Activated T-helper 17 cell treated with anti-CD3 and anti-CD28 coated beads, Interleukin-2, amount 50 U/mL, for 72 hours (primary cell): Measurements from ENCODE around the gene ZNRF2. TPM values are rescaled to one million over a fixed set of nuclear protein-coding genes. Genes with fewer than 3 reads are reported as not detected.
A peak's percentile ranks its signal among the peaks of the same experiment; 100 is the strongest.

Experiments used
- ATAC-seq: fragments of 150-1000 bp; cut with Tn5 transposase; replicated peaks from 2 replicates; pipeline ENCODE4 v1.10.0; 2021; ENCODE audit warnings: mild to moderate bottlenecking, moderate library complexity
- H3K27ac Mint-ChIP-seq: one replicate; pipeline ENCODE4 v1.8.0; 2022; ENCODE audit warnings: mixed read lengths
- H3K27me3 Mint-ChIP-seq: one replicate; pipeline ENCODE4 v1.8.0; 2022; ENCODE audit warnings: mixed read lengths
- H3K36me3 Mint-ChIP-seq: one replicate; pipeline ENCODE4 v1.8.0; 2022; ENCODE audit warnings: low read depth, mild to moderate bottlenecking, mixed read lengths
- H3K4me1 Mint-ChIP-seq: one replicate; pipeline ENCODE4 v1.8.0; 2022; ENCODE audit warnings: mixed read lengths
- H3K4me3 Mint-ChIP-seq: one replicate; pipeline ENCODE4 v1.8.0; 2022; ENCODE audit warnings: mild to moderate bottlenecking, mixed read lengths
- H3K9me3 Mint-ChIP-seq: one replicate; pipeline ENCODE4 v1.8.0; 2022; ENCODE audit warnings: mixed read lengths
- total RNA-seq, 2 donors: library from RNA; stranded (reverse); gene quantifications; one replicate each; pipeline ENCODE4 v1.2.3, GENCODE V29; 2022

The ZNRF2 gene
- total RNA-seq, 2 donors from 2014 or later: 6.7 to 9.8 TPM

DNA sequence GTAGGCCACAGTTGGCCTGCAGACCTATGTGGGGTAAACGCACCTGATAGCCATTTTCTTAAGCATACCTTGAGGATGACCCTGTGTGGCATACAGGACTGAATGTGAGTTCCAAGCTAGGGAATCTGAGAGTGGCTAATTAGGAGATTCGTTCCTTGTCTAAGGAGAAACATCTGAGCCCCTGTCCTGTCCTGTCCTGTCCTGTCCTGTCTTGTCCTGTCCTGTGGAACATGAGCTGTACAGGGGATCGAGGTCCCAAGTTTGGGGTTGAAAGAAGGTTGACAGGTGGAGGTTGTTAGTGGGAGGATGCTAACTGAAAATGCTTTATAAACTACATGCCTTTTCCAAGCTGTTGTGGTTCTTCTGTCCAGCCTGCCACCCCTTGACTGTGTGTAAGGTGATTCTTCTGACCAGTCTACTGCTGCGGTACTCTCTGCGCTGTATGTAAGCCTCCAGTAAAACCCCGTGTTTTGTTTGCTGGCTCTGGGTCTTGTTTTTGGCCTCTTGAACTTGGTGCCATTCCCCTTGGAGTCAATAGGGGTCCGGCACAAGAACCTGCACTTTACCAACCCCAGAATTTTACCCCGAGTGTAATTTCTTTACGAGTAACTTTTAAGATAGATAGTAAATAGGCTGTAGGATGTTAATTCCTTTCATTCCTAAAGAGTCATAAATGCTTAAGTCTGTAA, 26.4 kb downstream of the ZNRF2 start:
- Mint-ChIP-seq H3K9me3 (no peaks in the 10 kb centered on the region), H3K36me3 (no peaks in the 10 kb centered on the region), H3K4me1 (peaks cover 50% of the 10 kb centered on the region), H3K27ac (no peak overlapping the region), H3K4me3 (no peak overlapping the region), H3K27me3 (no peaks in the 10 kb centered on the region)
- ATAC-seq: no peak

DNA sequence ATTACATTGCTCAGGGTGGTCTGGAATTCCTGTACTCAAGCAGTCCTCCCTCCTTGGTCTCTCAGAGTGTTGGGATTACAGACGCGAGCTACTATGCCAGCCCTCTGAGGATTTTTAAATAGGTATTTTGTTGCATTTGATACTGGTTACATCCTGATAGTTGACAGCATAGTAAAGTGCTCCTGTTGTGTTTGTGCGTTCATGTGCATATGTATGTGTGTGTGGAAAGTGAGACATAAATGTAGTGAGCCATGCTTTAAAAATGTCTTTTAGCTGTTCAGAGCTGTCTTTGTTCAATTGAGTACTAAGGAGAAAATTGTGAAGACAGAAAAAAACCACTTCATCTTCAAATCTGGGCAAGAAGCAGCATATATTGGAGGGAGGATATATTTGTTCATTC, 27.8 kb downstream of the ZNRF2 start:
- Mint-ChIP-seq H3K4me3 (no peak overlapping the region), H3K27me3 (no peaks in the 10 kb centered on the region), H3K4me1 (peaks cover 50% of the 10 kb centered on the region), H3K36me3 (no peaks in the 10 kb centered on the region), H3K9me3 (no peaks in the 10 kb centered on the region), H3K27ac (no peak overlapping the region)
- ATAC-seq: no peak

DNA sequence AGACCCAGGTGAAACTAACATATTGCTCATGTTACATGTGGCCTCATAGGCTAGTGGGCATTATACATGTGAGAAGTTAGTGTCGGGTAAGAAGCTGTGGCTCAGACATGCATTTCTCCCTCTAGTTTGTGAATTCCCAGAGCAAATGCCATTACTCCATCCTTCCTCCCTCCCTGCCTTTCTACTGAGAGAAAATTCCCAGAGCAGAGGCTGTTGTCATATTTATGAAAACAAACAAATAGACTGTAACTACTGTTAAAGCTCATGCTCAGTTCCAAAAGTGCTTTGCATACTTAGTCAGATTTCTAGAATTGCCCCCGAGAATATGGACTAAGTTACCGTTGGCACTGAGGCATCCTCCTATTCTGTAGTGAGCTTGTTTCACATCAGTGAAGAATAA, 29.0 kb downstream of the ZNRF2 start:
- Mint-ChIP-seq H3K4me1 (peaks cover 55% of the 10 kb centered on the region), H3K27ac (no peak overlapping the region), H3K9me3 (no peaks in the 10 kb centered on the region), H3K27me3 (no peaks in the 10 kb centered on the region), H3K36me3 (no peaks in the 10 kb centered on the region), H3K4me3 (no peak overlapping the region)
- ATAC-seq: no peak

DNA sequence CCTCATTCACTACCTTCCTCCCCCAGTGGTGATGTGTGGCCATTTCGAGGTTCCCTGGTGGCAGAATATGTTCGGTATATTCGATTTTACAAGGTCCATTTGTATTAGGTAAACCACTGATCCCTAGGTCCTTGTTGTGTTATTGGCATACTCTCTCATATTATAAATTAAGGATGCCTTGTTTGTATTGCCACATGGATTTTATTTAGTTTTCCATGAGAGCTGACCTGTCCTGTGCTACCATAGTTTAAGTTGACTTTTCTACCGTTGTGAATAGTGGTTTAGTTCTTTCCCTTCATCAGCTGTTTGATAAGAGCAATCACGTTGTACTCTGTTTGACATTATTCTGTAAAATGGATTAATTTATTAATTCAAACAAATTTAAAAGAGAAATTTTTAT, 29.4 kb downstream of the ZNRF2 start:
- Mint-ChIP-seq H3K36me3 (no peaks in the 10 kb centered on the region), H3K4me1 (peaks cover 58% of the 10 kb centered on the region), H3K27me3 (no peaks in the 10 kb centered on the region), H3K4me3 (no peak overlapping the region), H3K9me3 (no peaks in the 10 kb centered on the region), H3K27ac (no peak overlapping the region)
- no peak for ATAC-seq

DNA sequence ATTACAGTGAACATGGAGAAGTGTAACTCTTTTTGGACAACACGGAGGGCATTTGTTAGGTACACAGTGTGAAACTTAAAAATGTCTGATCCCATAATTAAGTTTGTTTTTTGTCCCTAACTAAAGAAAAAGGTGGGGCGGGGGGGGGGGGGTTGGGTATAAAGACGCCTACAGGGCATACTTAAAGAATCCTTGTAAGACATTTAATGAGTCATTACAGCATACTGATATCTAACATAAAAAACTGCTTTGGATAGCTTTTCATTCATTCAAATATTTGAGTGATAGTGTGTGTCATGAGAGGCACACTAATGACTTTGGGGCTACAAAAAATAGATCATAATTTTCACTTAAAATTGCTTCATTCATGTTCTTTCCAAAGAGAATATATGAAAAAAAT, 31.2 kb downstream of the ZNRF2 start:
- H3K27ac Mint-ChIP-seq: peak overlapping the region; percentile 40
- H3K4me3 Mint-ChIP-seq: no peak overlapping the region
- peaks cover 59% of the 10 kb centered on the region for H3K4me1 Mint-ChIP-seq
- no peaks in the 10 kb centered on the region for H3K27me3 Mint-ChIP-seq
- no peak for ATAC-seq
- H3K36me3 Mint-ChIP-seq: no peaks in the 10 kb centered on the region
- no peaks in the 10 kb centered on the region for H3K9me3 Mint-ChIP-seq

DNA sequence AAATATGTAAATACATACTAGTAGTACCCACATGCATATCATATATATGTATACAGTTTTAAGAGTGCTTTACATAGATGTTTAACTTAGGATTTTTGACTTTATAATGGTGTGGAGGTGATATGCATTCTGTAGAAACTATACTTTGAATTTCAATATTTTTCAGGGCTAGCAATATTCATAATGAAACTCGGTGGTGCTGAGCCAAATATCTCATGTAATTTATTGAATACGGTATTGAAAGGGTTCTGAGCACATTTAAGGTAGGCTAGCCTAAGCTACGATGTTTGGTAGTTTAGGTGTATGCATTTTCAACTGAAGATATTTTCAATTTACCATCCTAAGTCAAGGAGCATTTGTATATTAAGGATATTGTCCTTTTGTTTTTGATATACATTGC, 36.0 kb downstream of the ZNRF2 start:
- H3K27me3 Mint-ChIP-seq: no peaks in the 10 kb centered on the region
- H3K4me1 Mint-ChIP-seq: peaks cover 60% of the 10 kb centered on the region
- no peaks in the 10 kb centered on the region for H3K9me3 Mint-ChIP-seq
- H3K4me3 Mint-ChIP-seq: peak overlapping the region; percentile 92
- H3K27ac Mint-ChIP-seq: peak overlapping the region; percentile 92
- H3K36me3 Mint-ChIP-seq: peaks cover 18% of the 10 kb centered on the region
- peak; percentile 7 for ATAC-seq

DNA sequence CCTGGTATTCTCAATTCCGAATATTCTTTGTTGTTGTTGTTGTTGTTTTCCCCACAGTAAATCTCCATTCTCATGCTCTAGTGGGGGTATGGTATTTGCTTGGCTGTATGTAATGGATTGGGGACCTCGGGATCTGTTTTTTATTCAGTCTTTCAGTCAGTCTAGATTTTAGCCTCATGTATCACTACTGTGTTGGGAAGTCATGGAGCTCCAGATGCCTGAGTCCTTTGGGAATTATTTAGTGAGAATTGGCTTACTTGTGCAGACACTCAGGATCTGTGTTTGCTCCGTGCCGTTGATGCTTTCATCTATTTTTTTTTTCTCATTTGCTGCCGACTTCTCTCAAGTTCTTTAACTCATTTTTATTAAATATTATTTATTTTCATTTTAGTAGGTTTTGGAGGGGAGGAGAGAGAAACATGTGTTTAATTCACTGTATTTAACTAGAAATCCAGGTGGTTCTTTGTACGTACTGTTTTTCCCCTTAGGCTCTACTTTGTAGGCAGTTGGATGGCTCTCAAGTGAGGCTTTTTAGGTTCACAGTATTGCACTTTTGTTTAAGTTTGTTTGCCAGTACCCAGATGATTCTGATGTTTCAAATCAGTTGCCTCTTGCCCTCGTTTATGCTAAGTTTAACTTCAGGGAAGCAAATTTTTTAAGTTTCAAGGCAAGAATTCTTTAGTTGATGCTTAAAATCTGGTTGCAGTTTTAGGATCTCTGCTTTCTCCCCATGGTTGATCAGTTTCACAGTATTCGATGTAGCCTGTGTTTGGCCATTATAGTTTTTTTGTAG, 36.9 kb downstream of the ZNRF2 start:
- Mint-ChIP-seq H3K4me3 (peak overlapping the region; percentile 92), H3K27me3 (no peaks in the 10 kb centered on the region), H3K9me3 (no peaks in the 10 kb centered on the region), H3K36me3 (peaks cover 18% of the 10 kb centered on the region), H3K4me1 (peaks cover 59% of the 10 kb centered on the region), H3K27ac (peak overlapping the region; percentile 92)
- ATAC-seq: no peak

DNA sequence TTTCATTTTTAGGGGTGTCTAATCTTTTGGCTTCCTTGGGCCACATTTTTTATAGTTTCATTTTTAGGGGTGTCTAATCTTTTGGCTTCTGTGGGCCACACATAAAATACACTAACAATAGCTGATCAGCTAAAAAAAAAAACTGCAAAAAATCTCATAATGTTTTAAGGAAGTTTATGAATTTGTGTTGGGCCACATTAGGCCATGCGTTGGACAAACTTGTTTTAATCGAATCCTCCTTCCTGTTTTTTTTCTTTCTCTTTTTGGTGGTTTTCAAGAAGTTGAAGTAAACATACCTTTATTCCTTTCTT, 37.4 kb downstream of the ZNRF2 start:
- H3K27me3 Mint-ChIP-seq: no peaks in the 10 kb centered on the region
- H3K36me3 Mint-ChIP-seq: peaks cover 24% of the 10 kb centered on the region
- ATAC-seq: no peak
- H3K4me1 Mint-ChIP-seq: peaks cover 57% of the 10 kb centered on the region
- H3K9me3 Mint-ChIP-seq: no peaks in the 10 kb centered on the region
- peak overlapping the region; percentile 92 for H3K27ac Mint-ChIP-seq
- peak overlapping the region; percentile 92 for H3K4me3 Mint-ChIP-seq

DNA sequence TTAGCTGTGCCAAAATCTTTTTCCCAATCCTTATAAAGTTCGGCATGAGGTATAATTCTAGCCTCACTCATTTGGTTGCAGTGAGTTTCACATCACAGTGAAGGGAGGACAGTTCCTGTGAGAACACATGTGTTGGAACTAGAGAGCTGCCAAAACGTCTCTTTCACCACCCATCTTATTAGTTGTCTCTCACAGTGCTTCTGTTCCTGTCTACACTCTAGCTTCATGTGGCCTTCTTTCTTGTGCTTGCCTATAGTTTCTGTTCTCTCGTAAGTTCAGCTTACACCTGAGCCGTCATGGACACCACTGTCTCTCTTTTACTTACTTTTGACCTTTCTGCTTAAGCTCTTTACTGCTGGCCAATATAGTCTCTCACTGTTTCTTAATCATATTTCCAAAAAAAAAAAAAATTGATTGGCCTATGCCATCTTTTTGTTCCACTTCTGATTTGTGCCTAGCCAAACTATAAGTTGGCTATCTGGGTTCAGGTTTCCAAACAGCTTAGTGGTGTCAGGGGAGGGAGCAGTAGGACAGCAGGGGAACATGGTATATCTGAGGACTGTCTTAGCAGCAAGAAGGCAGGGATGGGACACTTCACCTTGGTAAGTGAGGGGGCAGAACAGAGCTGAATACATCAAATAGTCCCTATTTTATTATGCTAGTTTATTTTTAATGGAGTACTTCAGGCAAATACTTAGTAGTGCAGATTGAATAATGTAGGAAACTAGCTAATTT, 38.0 kb downstream of the ZNRF2 start:
- Mint-ChIP-seq H3K4me3 (peak overlapping the region; percentile 92), H3K4me1 (peaks cover 55% of the 10 kb centered on the region), H3K9me3 (no peaks in the 10 kb centered on the region), H3K27ac (peak overlapping the region; percentile 92), H3K36me3 (peaks cover 28% of the 10 kb centered on the region), H3K27me3 (no peaks in the 10 kb centered on the region)
- ATAC-seq: peak; percentile 60

DNA sequence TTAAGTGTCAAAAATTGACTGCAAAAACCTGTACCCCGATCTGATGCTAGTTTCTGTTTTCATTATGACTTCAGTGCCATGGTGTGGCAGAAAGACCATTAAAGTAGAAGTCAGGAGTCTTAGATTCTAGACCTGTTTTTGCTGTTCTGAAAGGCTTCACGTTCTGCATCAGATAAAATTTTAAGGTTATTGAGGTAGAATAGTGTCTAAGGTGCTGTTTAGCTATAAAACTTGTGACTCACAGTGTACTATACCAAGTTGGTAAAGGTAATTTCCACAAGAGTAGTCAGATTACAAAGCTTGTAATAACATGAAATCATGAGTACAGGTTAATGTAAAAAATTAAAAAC, 38.6 kb downstream of the ZNRF2 start:
- Mint-ChIP-seq H3K4me1 (peaks cover 49% of the 10 kb centered on the region), H3K36me3 (peaks cover 28% of the 10 kb centered on the region)

DNA sequence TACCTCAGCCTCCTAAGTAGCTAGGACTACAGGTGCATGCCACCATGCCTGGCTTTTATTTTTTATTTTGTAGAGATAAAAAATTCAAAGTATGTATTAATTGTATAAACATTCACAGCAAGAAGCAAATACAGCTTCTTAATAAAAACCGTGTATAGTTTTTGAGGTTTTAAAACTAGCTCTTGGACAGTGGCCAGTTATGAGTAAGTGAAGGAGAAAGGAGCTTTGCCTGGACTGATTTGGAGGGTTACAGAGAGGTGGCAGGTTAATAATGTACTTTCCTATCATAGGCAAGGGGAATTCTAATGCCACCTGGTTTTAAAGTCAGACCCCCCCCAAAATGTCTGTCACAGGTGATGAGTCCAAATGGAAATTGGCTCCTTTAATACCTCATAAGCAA, 43.4 kb downstream of the ZNRF2 start:
- Mint-ChIP-seq H3K27ac (no peak overlapping the region), H3K4me1 (peaks cover 37% of the 10 kb centered on the region), H3K27me3 (no peaks in the 10 kb centered on the region), H3K9me3 (no peaks in the 10 kb centered on the region), H3K36me3 (peaks cover 28% of the 10 kb centered on the region), H3K4me3 (no peak overlapping the region)
- ATAC-seq: no peak

More for the DNA sequence above, 38.6 kb downstream of the ZNRF2 start:
- ATAC-seq: peak; percentile 83
- Mint-ChIP-seq H3K9me3 (no peaks in the 10 kb centered on the region), H3K27ac (peak overlapping the region; percentile 92), H3K4me3 (peak overlapping the region; percentile 92), H3K27me3 (no peaks in the 10 kb centered on the region)

DNA sequence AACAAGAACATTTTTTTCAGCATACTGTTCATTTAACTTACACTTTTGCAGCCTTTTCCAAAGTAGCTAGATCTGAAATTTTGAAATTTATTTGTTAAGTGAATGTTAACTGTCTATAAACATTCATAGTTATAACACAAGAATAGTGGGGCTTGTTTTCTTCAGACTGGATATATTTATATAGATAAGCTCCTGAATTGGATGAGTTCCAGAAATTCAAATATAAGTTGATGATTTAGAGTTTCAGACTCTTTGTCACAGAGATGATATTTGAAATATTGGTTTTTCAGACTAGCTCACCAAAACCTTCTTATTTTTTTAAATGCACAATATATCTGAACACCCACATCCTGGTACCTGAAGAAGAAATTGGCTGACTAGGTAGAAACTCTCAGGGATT, 44.0 kb downstream of the ZNRF2 start:
- peaks cover 32% of the 10 kb centered on the region for H3K4me1 Mint-ChIP-seq
- H3K27ac Mint-ChIP-seq: no peak overlapping the region
- no peaks in the 10 kb centered on the region for H3K9me3 Mint-ChIP-seq
- no peak for ATAC-seq
- no peak overlapping the region for H3K4me3 Mint-ChIP-seq
- H3K27me3 Mint-ChIP-seq: no peaks in the 10 kb centered on the region
- peaks cover 23% of the 10 kb centered on the region for H3K36me3 Mint-ChIP-seq

DNA sequence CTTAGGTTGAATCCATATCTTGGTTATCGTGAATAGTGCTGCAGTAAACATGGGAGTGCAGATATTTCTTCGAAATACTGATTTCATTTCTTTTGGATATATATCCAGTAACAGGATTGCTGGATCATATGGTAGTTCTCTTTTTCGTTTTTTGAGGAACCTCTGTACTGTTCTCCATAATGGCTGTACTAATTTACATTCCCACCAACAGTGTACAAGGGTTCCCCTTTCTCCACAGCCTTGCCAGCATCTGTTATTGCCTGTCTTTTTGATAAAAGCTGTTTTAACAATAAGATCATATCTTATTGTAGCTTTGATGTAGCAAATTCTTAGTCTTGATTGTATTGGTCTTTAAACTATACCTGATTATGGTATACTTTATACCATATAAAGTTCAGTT, 45.3 kb downstream of the ZNRF2 start:
- peak overlapping the region; percentile 65 for H3K4me3 Mint-ChIP-seq
- ATAC-seq: no peak
- H3K9me3 Mint-ChIP-seq: no peaks in the 10 kb centered on the region
- peak overlapping the region; percentile 26 for H3K27ac Mint-ChIP-seq
- peaks cover 14% of the 10 kb centered on the region for H3K36me3 Mint-ChIP-seq
- H3K4me1 Mint-ChIP-seq: peaks cover 41% of the 10 kb centered on the region
- H3K27me3 Mint-ChIP-seq: no peaks in the 10 kb centered on the region

DNA sequence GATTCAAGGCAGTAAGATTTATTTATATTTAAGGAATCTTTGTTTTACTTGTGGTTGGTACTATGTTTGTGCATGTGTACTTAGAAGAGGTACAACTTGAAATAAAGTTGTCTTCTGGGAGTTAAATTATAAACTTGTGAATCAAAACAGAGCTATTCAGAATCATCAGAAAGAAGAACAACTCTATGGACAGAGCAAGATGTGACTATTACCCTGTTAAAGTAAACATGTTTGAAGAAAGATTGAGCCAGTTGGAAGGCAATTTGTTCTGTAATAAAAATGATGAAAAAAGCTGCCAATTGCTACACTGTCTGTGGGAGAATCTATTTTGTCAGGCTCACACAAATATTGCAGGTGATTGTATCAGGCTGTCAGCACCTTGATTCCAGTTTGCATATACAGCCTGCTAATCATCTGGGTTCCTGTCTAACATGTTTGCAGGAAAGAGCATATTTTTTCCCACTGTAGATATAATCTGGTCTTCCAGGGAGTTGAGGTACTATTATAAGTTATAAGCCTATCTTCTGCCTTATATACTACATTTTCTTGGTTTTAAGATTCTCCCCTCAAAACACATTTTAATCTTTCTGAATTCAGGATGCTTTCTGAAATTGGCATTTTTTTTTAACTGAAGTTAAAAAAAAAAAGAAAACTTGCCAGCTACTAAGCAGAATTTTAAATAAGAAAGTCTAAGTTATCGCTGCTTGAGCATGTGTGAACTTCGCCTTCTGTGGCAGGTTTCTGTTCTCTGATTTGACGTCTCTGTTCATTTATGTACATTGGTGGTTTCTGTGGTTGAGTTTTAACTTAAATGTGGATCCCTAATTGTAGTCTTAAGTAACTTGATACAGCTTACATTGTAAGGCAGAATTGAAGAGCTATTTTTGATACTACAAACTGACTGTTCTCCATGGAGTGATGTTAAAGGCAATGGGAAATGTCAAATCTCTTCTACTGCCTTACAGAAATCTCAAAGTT, 46.0 kb downstream of the ZNRF2 start:
- no peaks in the 10 kb centered on the region for H3K9me3 Mint-ChIP-seq
- peaks cover 42% of the 10 kb centered on the region for H3K4me1 Mint-ChIP-seq
- peak overlapping the region; percentile 26 for H3K27ac Mint-ChIP-seq
- peak overlapping the region; percentile 65 for H3K4me3 Mint-ChIP-seq
- no peaks in the 10 kb centered on the region for H3K27me3 Mint-ChIP-seq
- H3K36me3 Mint-ChIP-seq: peaks cover 10% of the 10 kb centered on the region
- ATAC-seq: peak; percentile 98
